Measurements from ENCODE around the gene TUBB8B.
"Not testable (repeated sequence)": the region's sequence is repeated elsewhere in the genome, so short reads cannot be mapped to it uniquely, and the experiment has no call there.

DNA sequence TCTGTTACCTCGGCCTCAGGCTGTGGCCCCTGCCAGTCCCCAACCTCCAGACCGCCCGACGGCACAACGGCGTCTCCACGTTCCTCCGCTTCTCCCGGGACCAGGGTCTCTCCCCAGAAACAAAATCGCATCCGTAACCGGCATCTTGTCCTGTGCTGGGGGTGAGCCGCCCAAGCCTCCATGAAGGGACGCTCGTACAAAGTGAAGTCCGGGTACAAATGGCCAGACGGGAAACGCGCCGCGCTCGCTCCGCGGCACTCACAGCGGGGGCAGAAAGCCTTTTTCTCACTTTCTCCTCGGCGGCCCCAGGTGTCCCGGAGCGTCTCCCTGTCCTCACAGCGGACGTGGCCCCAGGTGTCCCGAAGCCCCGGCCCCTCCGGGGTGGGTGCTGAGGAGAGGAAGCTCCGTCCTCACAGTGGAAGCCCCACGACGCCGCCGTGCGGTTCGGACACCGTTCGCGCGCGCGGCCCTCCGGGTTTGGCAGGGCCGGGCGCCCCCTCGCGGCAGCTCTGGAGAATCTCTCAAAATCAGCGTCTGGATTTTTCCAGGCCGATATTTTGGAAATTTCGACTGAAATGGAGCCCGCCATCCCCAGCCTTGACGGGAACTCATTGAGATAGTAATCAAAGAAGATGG, 26.2 kb upstream of the TUBB8B start:
- not testable (repeated sequence) for TF ChIP-seq CTCF, POLR2A (IDR thresholded peaks at IDR 0.05)

Measured in adrenal gland (tissue), 5 donors.